GM18870 (cell line): ENCODE measurements around the gene CIROP.

Experiments used
- ATAC-seq: cut with Tn5 transposase; IDR thresholded peaks from one replicate; pipeline ENCODE4 v1.9.1; 2021; ENCODE audit warnings: moderate library complexity; ENCODE audit not compliant: unreplicated experiment

The CIROP gene

GRCh38 chr14:23130871-23131270 lies 26.1 kb upstream of the CIROP start:
- no peak for ATAC-seq

GRCh38 chr14:23129759-23130316 lies 25.0 kb upstream of the CIROP start:
- no peak for ATAC-seq

GRCh38 chr14:23128969-23129758 lies 24.4 kb upstream of the CIROP start:
- ATAC-seq = no peak

GRCh38 chr14:23127861-23128260 lies 23.1 kb upstream of the CIROP start:
- no peak for ATAC-seq

GRCh38 chr14:23126548-23127278 lies 21.9 kb upstream of the CIROP start:
- ATAC-seq = no peak

GRCh38 chr14:23125933-23126524 lies 21.2 kb upstream of the CIROP start:
- no peak for ATAC-seq

GRCh38 chr14:23125011-23125410 lies 20.2 kb upstream of the CIROP start:
- ATAC-seq = no peak

GRCh38 chr14:23124337-23124954 lies 19.7 kb upstream of the CIROP start:
- ATAC-seq = no peak

- no peak for ATAC-seq
Observed at GRCh38 chr14:23123419-23123818, 18.6 kb upstream of the CIROP start.

GRCh38 chr14:23122086-23122485 lies 17.3 kb upstream of the CIROP start:
- no peak for ATAC-seq

GRCh38 chr14:23121361-23121771 lies 16.6 kb upstream of the CIROP start:
- no peak for ATAC-seq

- ATAC-seq = no peak
Observed at GRCh38 chr14:23120541-23121251, 15.9 kb upstream of the CIROP start.

- ATAC-seq = no peak
Observed at GRCh38 chr14:23119363-23120327, 14.9 kb upstream of the CIROP start.

GRCh38 chr14:23118506-23119362 lies 13.9 kb upstream of the CIROP start, which contains the start of gene CEBPE:
TSS of gene CEBPE (minus strand) at chr14:23119255. CDS start at chr14:23119091, 164 bp downstream.
- no peak for ATAC-seq

- no peak for ATAC-seq
Observed at GRCh38 chr14:23117371-23118020, 12.7 kb upstream of the CIROP start.

- no peak for ATAC-seq
Observed at GRCh38 chr14:23115918-23116317, 11.1 kb upstream of the CIROP start.

GRCh38 chr14:23115039-23115731 lies 10.4 kb upstream of the CIROP start:
- no peak for ATAC-seq
